CD14-positive monocyte (primary cell): ENCODE measurements around the gene GPATCH2. TPM values are rescaled to one million over a fixed set of nuclear protein-coding genes. Genes with fewer than 3 reads are reported as not detected.
A peak's percentile ranks its signal among the peaks of the same experiment; 100 is the strongest.

Experiments used
- DNase-seq, 3 donors: peaks; one replicate each; pipeline ENCODE4 v3.0.0-alpha.2; 2011 to 2022
- H2AFZ ChIP-seq: 2 replicates; pipeline ENCODE4 v1.6.0; 2012; ENCODE audit warnings: mild to moderate bottlenecking, low read depth, low read length, inconsistent platforms; ENCODE audit not compliant: insufficient read depth, poor library complexity, severe bottlenecking
- H3K27ac ChIP-seq, 2 donors: 1 replicate in 1 of 2; 2 replicates in 1 of 2; pipeline ENCODE4 v1.5.1; 2012 to 2013; ENCODE audit warnings: low read length in 2 of 2, control low read depth in 1 of 2, inconsistent platforms in 1 of 2, low read depth in 1 of 2, mild to moderate bottlenecking in 1 of 2
- H3K27me3 ChIP-seq, 2 donors: one replicate each; pipeline versions ENCODE4 v1.6.0 to v1.6.1; 2011 to 2013; ENCODE audit warnings: low read length in 2 of 2; ENCODE audit not compliant: control insufficient read depth in 2 of 2, insufficient read depth in 2 of 2
- H3K36me3 ChIP-seq, 2 donors: replicated peaks in 1 of 2; 1 replicate in 1 of 2; 2 replicates in 1 of 2; pipeline versions ENCODE4 v1.5.1 to v1.6.1; 2012 to 2013; ENCODE audit warnings: low read length in 2 of 2, control low read depth in 1 of 2, inconsistent platforms in 1 of 2, mild to moderate bottlenecking in 1 of 2; ENCODE audit not compliant: insufficient read depth in 2 of 2, control insufficient read depth in 1 of 2
- H3K4me1 ChIP-seq, 2 donors: 1 replicate in 1 of 2; 2 replicates in 1 of 2; pipeline versions ENCODE4 v1.5.1 to v1.6.1; 2012 to 2013; ENCODE audit warnings: low read length in 2 of 2, control low read depth in 1 of 2, inconsistent platforms in 1 of 2, mild to moderate bottlenecking in 1 of 2, moderate library complexity in 1 of 2; ENCODE audit not compliant: insufficient read depth in 2 of 2, control insufficient read depth in 1 of 2
- H3K4me2 ChIP-seq: replicated peaks from 2 replicates; pipeline ENCODE3; 2012; ENCODE audit warnings: low read length, moderate library complexity, mild to moderate bottlenecking; ENCODE audit not compliant: poor library complexity, severe bottlenecking; ENCODE audit errors: extremely low read depth
- H3K4me3 ChIP-seq, 3 experiments: fragments of 200-600 bp in 1 of 3; sonication (generic) in 1 of 3; replicated peaks in 1 of 3; 1 replicate in 2 of 3; 2 replicates in 1 of 3; pipeline ENCODE4 v1.5.1; 2011 to 2013; ENCODE audit warnings: low read length in 3 of 3, mild to moderate bottlenecking in 3 of 3, control low read depth in 2 of 3, low read depth in 2 of 3, inconsistent platforms in 1 of 3, moderate library complexity in 1 of 3
- H3K79me2 ChIP-seq: 2 replicates; pipeline ENCODE4 v1.6.0; 2012; ENCODE audit warnings: mild to moderate bottlenecking, control low read depth, inconsistent platforms, low read length, moderate library complexity; ENCODE audit not compliant: insufficient read depth
- H3K9ac ChIP-seq: 2 replicates; pipeline ENCODE4 v1.6.0; 2017; ENCODE audit warnings: low read length, mild to moderate bottlenecking; ENCODE audit not compliant: insufficient read depth, poor library complexity, severe bottlenecking
- H3K9me3 ChIP-seq, 2 donors: replicated peaks in 1 of 2; 1 replicate in 1 of 2; 2 replicates in 1 of 2; pipeline versions ENCODE4 v1.5.1 to v1.6.1; 2012 to 2013; ENCODE audit warnings: low read length in 2 of 2, control low read depth in 1 of 2; ENCODE audit not compliant: control insufficient read depth in 1 of 2, insufficient read depth in 1 of 2
- H4K20me1 ChIP-seq: 2 replicates; pipeline ENCODE4 v1.6.0; 2012; ENCODE audit warnings: mild to moderate bottlenecking, low read length, control low read depth, moderate library complexity; ENCODE audit not compliant: insufficient read depth
- H3K27ac Mint-ChIP-seq, 7 donors: one replicate each; pipeline ENCODE4 v1.8.0; 2020; ENCODE audit warnings: mild to moderate bottlenecking in 7 of 7, mixed read lengths in 7 of 7, moderate library complexity in 6 of 7, inconsistent platforms in 2 of 7
- H3K27me3 Mint-ChIP-seq, 3 donors: one replicate each; pipeline ENCODE4 v1.8.0; 2021 to 2022; ENCODE audit warnings: low read depth in 3 of 3, mild to moderate bottlenecking in 3 of 3, mixed read lengths in 3 of 3, moderate library complexity in 3 of 3, inconsistent platforms in 1 of 3
- H3K36me3 Mint-ChIP-seq, 2 donors: one replicate each; pipeline ENCODE4 v1.8.0; 2020; ENCODE audit warnings: mixed read lengths in 2 of 2, inconsistent platforms in 1 of 2, mild to moderate bottlenecking in 1 of 2
- H3K4me1 Mint-ChIP-seq: one replicate; pipeline ENCODE4 v1.8.0; 2020; ENCODE audit warnings: mild to moderate bottlenecking, mixed read lengths
- H3K4me3 Mint-ChIP-seq, 2 donors: one replicate each; pipeline ENCODE4 v1.8.0; 2020; ENCODE audit warnings: mild to moderate bottlenecking in 2 of 2, mixed read lengths in 2 of 2, moderate library complexity in 1 of 2
- H3K9me3 Mint-ChIP-seq, 7 donors: one replicate each; pipeline ENCODE4 v1.8.0; 2020 to 2022; ENCODE audit warnings: mixed read lengths in 7 of 7, mild to moderate bottlenecking in 6 of 7, moderate library complexity in 6 of 7, inconsistent platforms in 2 of 7
- WGBS: methylation state at CpG from one replicate; pipeline ENCODE4 v1.1.5; 2013; ENCODE audit warnings: missing lambda C conversion rate; ENCODE audit not compliant: insufficient coverage; 5-methylcytosine and 5-hydroxymethylcytosine counted together
- intact Hi-C, 2 donors: fragments of 100-400 bp; cut with micrococcal nuclease; formaldehyde crosslinking; loops; one replicate each; pipeline versions ENCODE4 v1.15.0 to v1.15.1; 2023
- polyA minus RNA-seq: library from RNA; depleted of rRNA, polyadenylated mRNA; stranded (reverse); fragments of >200 nt; gene quantifications from 2 replicates; pipeline ENCODE4 v1.2.3, GENCODE V29; 2012
- polyA plus RNA-seq, 3 donors: library from polyadenylated mRNA; depleted of rRNA in 1 of 3; unstranded in 2 of 3; stranded (reverse) in 1 of 3; fragments of 300-500 nt in 2 of 3; fragments of >200 nt in 1 of 3; fragmentation: Illumina TruSeq in 2 of 3; gene quantifications; 1 replicate in 2 of 3; 2 replicates in 1 of 3; pipeline ENCODE4 v1.2.3, GENCODE V29; 2012 to 2021
- total RNA-seq, 12 experiments: library from RNA in 1 of 12; stranded (reverse) in 1 of 12; fragments of 120-200 nt in 1 of 12; gene quantifications; one replicate each; pipeline ENCODE4 v1.2.4 and lab custom pipeline; 2013 to 2026; ENCODE audit warnings: mixed read lengths in 6 of 12, inconsistent platforms in 1 of 12
- TF ChIP-seq, protein P1 (sequence below): fragments of 200-600 bp; IDR thresholded peaks from one replicate; pipeline ENCODE4 v1.8.0; 2022; ENCODE audit warnings: antibody characterized with exemption, mild to moderate bottlenecking

GPATCH2 gene
- 14.0 TPM for total RNA-seq (2013)
- polyA plus RNA-seq = 1 to 10 TPM; 1.8 to 3.4 (median 1.9) TPM
- polyA minus RNA-seq = 4.8 and 5.1 TPM in 2 replicates
- total RNA-seq (lab: John Stamatoyannopoulos, UW) = 13.6 to 55.1 (median 20.2) reads per million in 11 experiments

DNA sequence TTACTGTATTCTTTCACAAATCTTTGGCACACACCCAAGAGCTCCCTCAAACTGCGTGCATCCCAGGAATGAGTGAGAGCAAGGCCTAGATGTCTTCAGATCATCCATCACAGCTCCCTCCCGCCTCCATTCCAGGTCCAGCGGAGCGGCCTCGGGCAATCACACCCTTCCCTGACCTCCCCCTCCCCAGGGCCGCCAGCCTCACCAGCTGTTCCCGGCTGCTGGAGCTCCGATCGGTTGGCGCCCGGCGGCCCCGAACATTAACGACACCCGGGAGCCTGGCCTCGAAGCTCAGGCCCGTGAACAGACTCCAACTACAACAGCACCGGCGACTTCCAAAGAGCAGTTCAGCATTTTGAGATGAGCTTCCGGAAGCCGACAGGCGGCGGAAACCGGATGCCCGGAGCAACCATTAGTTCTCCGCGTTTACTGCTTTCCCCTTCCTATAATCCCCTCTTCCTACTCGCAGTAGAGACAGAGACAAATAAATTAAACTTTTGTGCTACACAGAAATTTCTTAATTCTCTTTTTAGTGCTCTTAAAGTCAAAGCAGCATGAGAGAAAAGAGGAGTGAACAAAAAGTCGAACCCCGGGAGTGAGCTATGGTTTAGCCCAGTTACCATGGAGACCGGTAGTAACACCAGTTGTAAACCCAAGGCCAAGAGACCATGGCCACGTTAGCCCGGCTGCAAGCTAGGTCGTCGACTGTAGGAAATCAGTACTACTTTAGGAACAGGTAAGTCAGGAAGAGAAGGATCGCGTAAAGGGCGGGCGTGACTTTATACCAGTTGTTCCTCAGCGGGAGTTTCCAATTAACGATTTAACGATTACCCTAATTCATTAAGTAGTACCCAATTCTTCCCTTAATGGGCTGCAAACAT lies at the start of gene GPATCH2, which contains the start of gene SPATA17:
GPATCH2 (minus strand) TSS at position 380 of the 881 bp plus-strand sequence; CDS start at position 261, 119 bp downstream.
SPATA17 (plus strand) TSS at position 634 of the 881 bp plus-strand sequence; CDS start at position 669, 35 bp downstream.
- Histone ChIP-seq H2AFZ (peak within 1 kb of the TSS; percentile 85), H4K20me1 (no peaks in the 10 kb centered on the region), H3K4me1 (peaks cover 11 to 16% of the 10 kb centered on the region in 2 donors), H3K79me2 (peaks cover 34% of the 10 kb centered on the region), H3K9me3 (no peaks in the 10 kb centered on the region), H3K36me3 (no peaks in the 10 kb centered on the region), H3K9ac (peak within 1 kb of the TSS; percentile 85), H3K27ac (peak within 1 kb of the TSS; percentile 86 to 100), H3K27me3 (no peaks in the 10 kb centered on the region), H3K4me2 (peak within 1 kb of the TSS; percentile 75), H3K4me3 (peak within 1 kb of the TSS; percentile 62 to 86 (median 83))
- H3K4me1 Mint-ChIP-seq = peaks cover 27% of the 10 kb centered on the region
- H3K36me3 Mint-ChIP-seq = no peaks in the 10 kb centered on the region
- TF ChIP-seq, protein P1, sequence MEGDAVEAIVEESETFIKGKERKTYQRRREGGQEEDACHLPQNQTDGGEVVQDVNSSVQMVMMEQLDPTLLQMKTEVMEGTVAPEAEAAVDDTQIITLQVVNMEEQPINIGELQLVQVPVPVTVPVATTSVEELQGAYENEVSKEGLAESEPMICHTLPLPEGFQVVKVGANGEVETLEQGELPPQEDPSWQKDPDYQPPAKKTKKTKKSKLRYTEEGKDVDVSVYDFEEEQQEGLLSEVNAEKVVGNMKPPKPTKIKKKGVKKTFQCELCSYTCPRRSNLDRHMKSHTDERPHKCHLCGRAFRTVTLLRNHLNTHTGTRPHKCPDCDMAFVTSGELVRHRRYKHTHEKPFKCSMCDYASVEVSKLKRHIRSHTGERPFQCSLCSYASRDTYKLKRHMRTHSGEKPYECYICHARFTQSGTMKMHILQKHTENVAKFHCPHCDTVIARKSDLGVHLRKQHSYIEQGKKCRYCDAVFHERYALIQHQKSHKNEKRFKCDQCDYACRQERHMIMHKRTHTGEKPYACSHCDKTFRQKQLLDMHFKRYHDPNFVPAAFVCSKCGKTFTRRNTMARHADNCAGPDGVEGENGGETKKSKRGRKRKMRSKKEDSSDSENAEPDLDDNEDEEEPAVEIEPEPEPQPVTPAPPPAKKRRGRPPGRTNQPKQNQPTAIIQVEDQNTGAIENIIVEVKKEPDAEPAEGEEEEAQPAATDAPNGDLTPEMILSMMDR = peak; percentile 15
- H3K27ac Mint-ChIP-seq = peak within 1 kb of the TSS; percentile 98 to 100 (median 100)
- H3K4me3 Mint-ChIP-seq = peak within 1 kb of the TSS; percentile 96 to 99
- peak; percentile 84 to 89 (median 87) for DNase-seq
- 0% methylated on average over 34 of the region's 42 CpGs for WGBS
- H3K9me3 Mint-ChIP-seq = peaks cover 0 to 2% (median 0%) of the 10 kb centered on the region in 7 donors
- intact Hi-C loops = no loop called here
- H3K27me3 Mint-ChIP-seq = peaks cover 5 to 8% (median 6%) of the 10 kb centered on the region in 3 donors

DNA sequence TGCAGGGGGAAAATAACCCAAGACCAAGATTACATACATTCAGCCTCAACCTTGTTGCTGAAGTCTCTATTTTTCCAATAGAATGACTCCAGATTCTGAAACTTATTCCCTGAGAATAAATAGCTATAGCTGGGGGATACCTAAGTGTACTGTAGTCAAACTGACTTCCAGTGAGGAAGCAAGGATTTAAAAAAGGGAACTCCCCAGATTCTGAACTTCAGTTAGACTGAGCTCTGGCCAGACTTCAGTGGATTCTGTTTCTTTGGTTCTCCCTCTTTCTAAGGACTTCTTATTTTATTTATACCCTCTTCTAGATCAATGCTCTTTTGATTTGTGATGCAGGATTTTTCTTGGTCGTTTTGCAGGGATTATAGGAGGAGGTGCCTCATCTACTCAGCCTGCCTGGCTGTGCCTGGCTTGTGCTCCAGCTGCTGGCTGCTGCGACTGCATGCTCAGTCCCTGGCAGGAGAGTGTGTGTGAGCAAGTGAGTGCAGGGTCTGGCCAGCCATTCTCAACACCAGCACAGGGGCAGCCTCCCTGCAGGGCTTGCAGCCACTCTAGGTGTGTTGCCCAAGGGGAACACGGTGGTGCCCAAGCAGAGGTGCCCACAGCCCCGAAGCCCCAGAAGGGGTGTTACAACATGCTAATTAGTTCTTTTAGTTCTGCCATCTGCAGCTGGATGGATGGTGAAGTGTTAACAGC lies 43.3 kb upstream of the GPATCH2 start:
- Histone ChIP-seq H3K27ac (peak overlapping the region in 1 of 2 donors; percentile 58), H3K4me2 (no peak overlapping the region), H3K4me1 (peaks cover 28 to 32% of the 10 kb centered on the region in 2 donors), H3K4me3 (no peak overlapping the region), H3K79me2 (no peaks in the 10 kb centered on the region), H4K20me1 (no peaks in the 10 kb centered on the region), H3K9me3 (no peaks in the 10 kb centered on the region), H3K9ac (no peak overlapping the region), H3K36me3 (no peaks in the 10 kb centered on the region), H2AFZ (peak overlapping the region; percentile 8), H3K27me3 (no peaks in the 10 kb centered on the region)
- peaks cover 0 to 1% (median 0%) of the 10 kb centered on the region in 7 donors for H3K9me3 Mint-ChIP-seq
- peaks cover 0 to 7% (median 3%) of the 10 kb centered on the region in 3 donors for H3K27me3 Mint-ChIP-seq
- H3K4me1 Mint-ChIP-seq = peaks cover 34% of the 10 kb centered on the region
- TF ChIP-seq, protein P1 = no peak
- peak overlapping the region in 6 of 7 donors; percentile 32 to 84 (median 70) for H3K27ac Mint-ChIP-seq
- H3K4me3 Mint-ChIP-seq = no peak overlapping the region
- 53% methylated on average over 4 of the region's 4 CpGs for WGBS
- DNase-seq = peak in 2 of 3 donors; percentile 6 to 15
- no peaks in the 10 kb centered on the region for H3K36me3 Mint-ChIP-seq
- intact Hi-C loops = no loop called here
